OCI-LY3 (cell line): Measurements from ENCODE around the gene BAZ2B.

Source experiments
- CTCF ChIP-seq: fragments of 200-600, 300-600 bp; sonication (generic); IDR thresholded peaks from 2 replicates; pipeline ENCODE4 v1.5.1; 2014; ENCODE audit warnings: antibody characterized with exemption, low read length, low read depth
- EZH2phosphoT487 ChIP-seq: fragments of 200-600 bp; shearing (Covaris generic); IDR thresholded peaks from 2 replicates; pipeline ENCODE4 v1.6.1; 2018; ENCODE audit warnings: antibody characterized with exemption, mixed run types, low read depth

GRCh38 chr2:159648643-159649042, 32.3 kb upstream of the BAZ2B start:
- no peak for TF ChIP-seq CTCF
- no peak for TF ChIP-seq EZH2phosphoT487
